Keratinocyte (primary cell): Measurements from ENCODE around the gene HOXA5. TPM values are rescaled to one million over a fixed set of nuclear protein-coding genes. Genes with fewer than 3 reads are reported as not detected.
A peak's percentile ranks its signal among the peaks of the same experiment; 100 is the strongest.

Source experiments
- DNase-seq: peaks from one replicate; pipeline ENCODE4 v3.0.0-alpha.2; 2011; ENCODE audit warnings: low read depth, missing footprints, low spot score
- FAIRE-seq: peaks from 2 replicates; lab custom pipeline; 2011; peaks lifted over from hg19 to GRCh38; lab: Jason Lieb, UNC
- H2AFZ ChIP-seq: 2 replicates; pipeline ENCODE4 v1.6.0; 2012; ENCODE audit warnings: low read length, control low read depth, inconsistent platforms; ENCODE audit not compliant: control insufficient read depth
- H3K27ac ChIP-seq: 2 replicates; pipeline ENCODE4 v1.5.1; 2011; ENCODE audit warnings: low read length; ENCODE audit not compliant: control insufficient read depth, insufficient read depth
- H3K27me3 ChIP-seq: 3 replicates; pipeline ENCODE4 v1.6.0; 2011; ENCODE audit warnings: low read length; ENCODE audit not compliant: control insufficient read depth, insufficient read depth; ENCODE audit errors: extremely low read depth
- H3K36me3 ChIP-seq, 2 experiments: 2 replicates in 1 of 2; 3 replicates in 1 of 2; pipeline ENCODE4 v1.5.1; 2011; ENCODE audit warnings: low read length in 2 of 2, mild to moderate bottlenecking in 1 of 2; ENCODE audit not compliant: control insufficient read depth in 2 of 2, insufficient read depth in 2 of 2; ENCODE audit errors: extremely low read depth in 1 of 2
- H3K4me1 ChIP-seq: 3 replicates; pipeline ENCODE4 v1.5.1; 2011; ENCODE audit warnings: low read length; ENCODE audit not compliant: control insufficient read depth, insufficient read depth; ENCODE audit errors: extremely low read depth
- H3K4me2 ChIP-seq: 3 replicates; pipeline ENCODE4 v1.6.0; 2011; ENCODE audit warnings: low read depth, low read length; ENCODE audit not compliant: control insufficient read depth, insufficient read depth; ENCODE audit errors: extremely low read depth
- H3K4me3 ChIP-seq, 3 experiments: fragments of 200-600 bp in 1 of 3; sonication (generic) in 1 of 3; 2 replicates in 2 of 3; 3 replicates in 1 of 3; pipeline ENCODE4 v1.5.1; 2011 to 2016; ENCODE audit warnings: low read length in 3 of 3, mild to moderate bottlenecking in 3 of 3, control low read depth in 2 of 3, inconsistent platforms in 1 of 3, low read depth in 1 of 3, mixed read lengths in 1 of 3, mixed run types in 1 of 3, moderate library complexity in 1 of 3; ENCODE audit not compliant: control insufficient read depth in 2 of 3, insufficient read depth in 2 of 3; ENCODE audit errors: extremely low read depth in 1 of 3
- H3K79me2 ChIP-seq: 2 replicates; pipeline ENCODE4 v1.6.0; 2012; ENCODE audit warnings: low read length; ENCODE audit not compliant: control insufficient read depth, insufficient read depth
- H3K9ac ChIP-seq: 3 replicates; pipeline ENCODE4 v1.6.0; 2011; ENCODE audit warnings: low read length; ENCODE audit not compliant: control insufficient read depth, insufficient read depth; ENCODE audit errors: extremely low read depth
- H3K9me1 ChIP-seq: 3 replicates; pipeline ENCODE4 v1.6.0; 2011; ENCODE audit warnings: low read length; ENCODE audit not compliant: control insufficient read depth, insufficient read depth; ENCODE audit errors: extremely low read depth
- H3K9me3 ChIP-seq: 2 replicates; pipeline ENCODE4 v1.5.1; 2012; ENCODE audit warnings: low read depth, low read length; ENCODE audit not compliant: control insufficient read depth
- H4K20me1 ChIP-seq: 3 replicates; pipeline ENCODE4 v1.6.0; 2011; ENCODE audit warnings: low read length; ENCODE audit not compliant: control insufficient read depth, insufficient read depth; ENCODE audit errors: extremely low read depth
- EZH2 ChIP-seq: IDR thresholded peaks from one replicate; pipeline ENCODE4 v1.6.1; 2012; ENCODE audit warnings: inconsistent platforms, mild to moderate bottlenecking, low read length, moderate library complexity
- dilution Hi-C: fragments of 300-500 bp; cut with MboI; formaldehyde crosslinking; loops from one replicate; pipeline ENCODE4 v1.7.0; 2020; ENCODE audit warnings: low sequenced_read_pairs; ENCODE audit not compliant: extremely low pct_ligation_motif_present
- polyA plus RNA-seq, 5 experiments: library from polyadenylated mRNA; depleted of rRNA in 3 of 5; stranded (reverse) in 3 of 5; stranded (forward) in 1 of 5; unstranded in 1 of 5; fragments of >200 nt; gene quantifications; 1 replicate in 1 of 5; 2 replicates in 3 of 5; 3 replicates in 1 of 5; pipeline versions ENCODE4 v1.2.1 to v1.2.3, GENCODE V29; 2011 to 2012; ENCODE audit warnings: missing spikeins in 2 of 5, low read depth in 1 of 5, low replicate concordance in 1 of 5
- TF ChIP-seq, protein P1 (sequence below), 3 experiments: IDR thresholded peaks in 1 of 3; conservative IDR thresholded peaks in 1 of 3; optimal IDR thresholded peaks in 1 of 3; 2 replicates in 2 of 3; 3 replicates in 1 of 3; pipeline versions ENCODE3 to v1.5.1; 2011; ENCODE audit warnings: low read length in 3 of 3, mild to moderate bottlenecking in 3 of 3, moderate library complexity in 2 of 3, control low read depth in 1 of 3, inconsistent platforms in 1 of 3; ENCODE audit not compliant: insufficient read depth in 2 of 3; ENCODE audit errors: extremely low read depth in 1 of 3

The HOXA5 gene
- polyA plus RNA-seq, 1 donor (not counting 4 experiments of a cell fraction or from before 2014, with no cell fraction given): 7.1 TPM

DNA sequence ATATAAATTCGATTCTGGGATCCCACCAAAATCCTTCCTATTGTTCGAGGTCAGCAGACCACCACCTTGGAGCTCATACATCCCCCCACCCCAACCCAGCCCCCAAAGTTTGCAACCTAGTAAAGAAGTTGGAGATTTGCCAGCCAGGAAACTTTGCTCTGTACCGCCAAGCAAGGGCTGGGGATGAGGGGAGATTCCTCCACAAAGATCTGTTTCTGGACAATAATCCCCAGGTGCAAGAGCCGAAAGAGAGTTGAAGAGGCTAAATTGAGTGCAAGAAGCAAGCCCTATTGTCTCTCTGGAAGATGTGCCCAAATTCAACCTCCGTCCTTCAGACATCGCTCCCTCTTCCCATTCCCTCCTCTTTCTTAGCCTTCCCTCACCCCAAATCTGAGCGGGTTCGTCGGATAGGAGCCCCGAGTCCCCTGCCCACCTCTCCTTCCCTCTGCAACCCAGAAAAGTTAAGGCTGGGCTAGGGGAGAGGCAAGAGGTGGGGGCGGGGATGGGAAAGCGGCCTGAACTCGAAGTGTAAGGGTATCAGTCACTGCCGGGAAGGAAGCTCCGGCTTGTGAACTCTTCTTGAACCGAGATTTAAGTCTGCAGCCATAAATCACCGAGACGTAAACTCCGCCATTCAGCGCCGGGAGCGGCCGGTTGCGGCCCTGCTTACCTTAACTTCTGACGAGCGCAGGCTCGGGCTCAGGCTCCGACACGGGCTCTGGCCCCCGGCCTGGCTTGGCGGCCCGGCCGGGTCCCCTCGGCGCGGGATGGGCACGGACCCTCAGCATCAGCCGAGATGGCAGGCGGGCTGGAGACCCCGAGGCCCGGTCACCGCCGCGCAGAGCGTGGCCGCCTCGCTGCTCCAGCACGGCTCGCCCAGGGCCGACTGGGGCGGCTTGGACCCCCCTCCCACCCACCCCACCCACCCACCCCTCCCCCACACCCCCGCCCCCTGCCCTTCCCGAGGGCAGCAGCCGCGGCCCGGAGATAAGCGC is 30.2 kb downstream of the HOXA5 start:
- H3K4me1 ChIP-seq: peaks cover 31% of the 10 kb centered on the region
- no peaks in the 10 kb centered on the region for H3K9me1 ChIP-seq
- H3K27ac ChIP-seq: peak overlapping the region; percentile 67
- no peaks in the 10 kb centered on the region for H3K9me3 ChIP-seq
- H3K36me3 ChIP-seq: peaks cover 2 to 5% of the 10 kb centered on the region in 2 experiments
- H3K4me3 ChIP-seq: peak overlapping the region; percentile 45 to 72 (median 62)
- DNase-seq: no peak
- peak overlapping the region; percentile 93 for H3K4me2 ChIP-seq
- peak; percentile 76 for FAIRE-seq
- H3K9ac ChIP-seq: peak overlapping the region; percentile 82
- no peaks in the 10 kb centered on the region for H3K27me3 ChIP-seq
- dilution Hi-C loops: no loop called here
- H3K79me2 ChIP-seq: peaks cover 37% of the 10 kb centered on the region
- H4K20me1 ChIP-seq: no peaks in the 10 kb centered on the region
- TF ChIP-seq, protein P1, sequence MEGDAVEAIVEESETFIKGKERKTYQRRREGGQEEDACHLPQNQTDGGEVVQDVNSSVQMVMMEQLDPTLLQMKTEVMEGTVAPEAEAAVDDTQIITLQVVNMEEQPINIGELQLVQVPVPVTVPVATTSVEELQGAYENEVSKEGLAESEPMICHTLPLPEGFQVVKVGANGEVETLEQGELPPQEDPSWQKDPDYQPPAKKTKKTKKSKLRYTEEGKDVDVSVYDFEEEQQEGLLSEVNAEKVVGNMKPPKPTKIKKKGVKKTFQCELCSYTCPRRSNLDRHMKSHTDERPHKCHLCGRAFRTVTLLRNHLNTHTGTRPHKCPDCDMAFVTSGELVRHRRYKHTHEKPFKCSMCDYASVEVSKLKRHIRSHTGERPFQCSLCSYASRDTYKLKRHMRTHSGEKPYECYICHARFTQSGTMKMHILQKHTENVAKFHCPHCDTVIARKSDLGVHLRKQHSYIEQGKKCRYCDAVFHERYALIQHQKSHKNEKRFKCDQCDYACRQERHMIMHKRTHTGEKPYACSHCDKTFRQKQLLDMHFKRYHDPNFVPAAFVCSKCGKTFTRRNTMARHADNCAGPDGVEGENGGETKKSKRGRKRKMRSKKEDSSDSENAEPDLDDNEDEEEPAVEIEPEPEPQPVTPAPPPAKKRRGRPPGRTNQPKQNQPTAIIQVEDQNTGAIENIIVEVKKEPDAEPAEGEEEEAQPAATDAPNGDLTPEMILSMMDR (optimal IDR thresholded peaks at IDR 0.05 in 1 of 3, IDR thresholded peaks at IDR 0.05 in 1 of 3, conservative IDR thresholded peaks at IDR 0.05 in 1 of 3; ENCODE audit: extremely low read depth in 1 of 3, insufficient read depth in 2 of 3, low read length in 3 of 3): no peak
- no peak for TF ChIP-seq EZH2
- H2AFZ ChIP-seq: peak overlapping the region; percentile 46

GRCh38 chr7:27112361-27112760 is 31.1 kb downstream of the HOXA5 start:
- H3K4me2 ChIP-seq: peak overlapping the region; percentile 93
- no peaks in the 10 kb centered on the region for H3K27me3 ChIP-seq
- dilution Hi-C loops: no loop called here
- H3K9me1 ChIP-seq: no peaks in the 10 kb centered on the region
- H2AFZ ChIP-seq: no peak overlapping the region
- no peak for FAIRE-seq
- H3K36me3 ChIP-seq: peaks cover 2 to 4% of the 10 kb centered on the region in 2 experiments
- DNase-seq: no peak
- H3K27ac ChIP-seq: peak overlapping the region; percentile 67
- peak overlapping the region in 2 of 3 experiments; percentile 62 to 72 for H3K4me3 ChIP-seq
- H3K4me1 ChIP-seq: peaks cover 31% of the 10 kb centered on the region
- H4K20me1 ChIP-seq: no peaks in the 10 kb centered on the region
- peak overlapping the region; percentile 82 for H3K9ac ChIP-seq
- no peaks in the 10 kb centered on the region for H3K9me3 ChIP-seq
- peaks cover 36% of the 10 kb centered on the region for H3K79me2 ChIP-seq
- TF ChIP-seq EZH2: no peak
- TF ChIP-seq, protein P1 (optimal IDR thresholded peaks at IDR 0.05 in 1 of 3, IDR thresholded peaks at IDR 0.05 in 1 of 3, conservative IDR thresholded peaks at IDR 0.05 in 1 of 3; ENCODE audit: extremely low read depth in 1 of 3, insufficient read depth in 2 of 3, low read length in 3 of 3): no peak
